HepG2 (cell line): ENCODE results near the gene PLEKHA6. TPM values are rescaled to one million over a fixed set of nuclear protein-coding genes. Genes with fewer than 3 reads are reported as not detected.

ENCODE experiments used
- ATAC-seq: fragments of 200-7000 bp; cut with Tn5 transposase; 3 replicates; pipeline ENCODE4 v1.9.1; 2020; ENCODE audit warnings: mild to moderate bottlenecking, moderate library complexity
- BruUV-seq: library from RNA; stranded (reverse); fragments of 400-500 nt; replicated peaks from 2 replicates; lab custom pipeline; 2021; lab: Mats Ljungman, UMichigan
- CTCF ChIA-PET: fragments of 300-600 bp; formaldehyde crosslinking; extraction: SDS; loops from one replicate; lab custom pipeline; 2021; ENCODE audit warnings: low total read pairs, inconsistent platforms, low intra/inter-chr PET ratio; lab: Yijun Ruan, JAX
- POLR2A ChIA-PET: fragments of 350-600 bp; sonication (Branson Sonifier 250); formaldehyde crosslinking; loops from one replicate; lab custom pipeline; 2020; ENCODE audit warnings: antibody characterized with exemption, inconsistent platforms; lab: Yijun Ruan, JAX
- DNase-seq: peaks from one replicate; pipeline ENCODE4 v3.0.0-alpha.2; 2015; ENCODE audit warnings: low spot score
- FAIRE-seq: peaks from 3 replicates; lab custom pipeline; 2011; peaks lifted over from hg19 to GRCh38; lab: Jason Lieb, UNC
- H2AFZ ChIP-seq: one replicate; pipeline ENCODE4 v1.6.1; 2011; ENCODE audit warnings: low read length, inconsistent platforms
- H3K27ac ChIP-seq: fragments of 300-600 bp; 3 replicates; pipeline ENCODE4 v1.8.0; 2011; ENCODE audit warnings: mixed run types, mild to moderate bottlenecking, mixed read lengths, low read length, inconsistent platforms; ENCODE audit not compliant: insufficient read depth; ENCODE audit errors: extremely low read length
- H3K27me3 ChIP-seq, 2 experiments: fragments of 200-600 bp in 1 of 2; 2 replicates in 1 of 2; 3 replicates in 1 of 2; pipeline versions ENCODE4 v1.6.0 to v1.8.0; 2011; ENCODE audit warnings: low read length in 2 of 2, mild to moderate bottlenecking in 2 of 2, moderate library complexity in 2 of 2, inconsistent platforms in 1 of 2; ENCODE audit not compliant: insufficient read depth in 2 of 2, control insufficient read depth in 1 of 2
- H3K36me3 ChIP-seq, 2 experiments: fragments of 200-600 bp in 1 of 2; replicated peaks in 1 of 2; 2 replicates in 1 of 2; 3 replicates in 1 of 2; pipeline versions ENCODE4 v1.5.1 to v1.8.0; 2011; ENCODE audit warnings: low read length in 2 of 2, inconsistent platforms in 1 of 2; ENCODE audit not compliant: insufficient read depth in 2 of 2, control insufficient read depth in 1 of 2
- H3K4me1 ChIP-seq: 2 replicates; pipeline ENCODE4 v1.5.1; 2012; ENCODE audit warnings: low read length, inconsistent platforms; ENCODE audit not compliant: insufficient read depth
- H3K4me2 ChIP-seq: 2 replicates; pipeline ENCODE4 v1.6.0; 2011; ENCODE audit warnings: low read depth, low read length, inconsistent platforms
- H3K4me3 ChIP-seq, 3 experiments: fragments of 200-600 bp in 1 of 3; sonication (generic), shearing (Covaris generic) in 1 of 3; replicated peaks in 1 of 3; 2 replicates each; pipeline ENCODE4 v1.5.1; 2011 to 2016; ENCODE audit warnings: low read length in 3 of 3, inconsistent platforms in 2 of 3, low read depth in 2 of 3, mild to moderate bottlenecking in 2 of 3, control low read depth in 1 of 3, mixed read lengths in 1 of 3; ENCODE audit not compliant: insufficient read depth in 1 of 3
- H3K79me2 ChIP-seq: one replicate; pipeline ENCODE4 v1.6.1; 2011; ENCODE audit warnings: low read length, inconsistent platforms; ENCODE audit not compliant: insufficient read depth
- H3K9ac ChIP-seq: 2 replicates; pipeline ENCODE4 v1.6.0; 2011; ENCODE audit warnings: mild to moderate bottlenecking, low read depth, low read length, inconsistent platforms; ENCODE audit not compliant: insufficient read depth
- H3K9me3 ChIP-seq: 2 replicates; pipeline ENCODE4 v1.5.1; 2012; ENCODE audit warnings: mild to moderate bottlenecking, low read length
- H4K20me1 ChIP-seq: 2 replicates; pipeline ENCODE4 v1.6.0; 2011; ENCODE audit warnings: inconsistent platforms, mild to moderate bottlenecking, low read length, moderate library complexity; ENCODE audit not compliant: insufficient read depth
- HNRNPK ChIP-seq: fragments of 200-400 bp; formaldehyde crosslinking; IDR thresholded peaks from 2 replicates; pipeline ENCODE4 v1.6.1; 2018; ENCODE audit warnings: low read length, low read depth, moderate library complexity, mild to moderate bottlenecking; ENCODE audit not compliant: poor library complexity, severe bottlenecking
- HOXA3 ChIP-seq: sonication (generic); formaldehyde crosslinking; IDR thresholded peaks from 2 replicates; pipeline ENCODE4 v1.5.0; 2020; ENCODE audit warnings: missing genetic modification reagents
- IKZF4 ChIP-seq: sonication (generic); formaldehyde crosslinking; IDR thresholded peaks from 2 replicates; pipeline ENCODE4 v1.5.1; 2020; ENCODE audit warnings: borderline replicate concordance, mild to moderate bottlenecking, low read depth, missing genetic modification reagents; ENCODE audit errors: not compliant biosample characterization
- KLF15 ChIP-seq: sonication (generic); formaldehyde crosslinking; IDR thresholded peaks from 2 replicates; pipeline ENCODE4 v1.8.1; 2023; ENCODE audit warnings: borderline replicate concordance, mild to moderate bottlenecking, inconsistent platforms, missing genetic modification reagents, mixed read lengths
- MEIS2 ChIP-seq: sonication (generic); formaldehyde crosslinking; IDR thresholded peaks from 2 replicates; pipeline ENCODE4 v1.9.0; 2021; ENCODE audit warnings: mild to moderate bottlenecking, missing genetic modification reagents
- REPIN1 ChIP-seq: sonication (generic); formaldehyde crosslinking; IDR thresholded peaks from 2 replicates; pipeline ENCODE4 v1.8.0; 2022; ENCODE audit warnings: missing genetic modification reagents, low read depth, mild to moderate bottlenecking, borderline replicate concordance
- TBX3 ChIP-seq: fragments of 450-650 bp; IDR thresholded peaks from 2 replicates; pipeline ENCODE4 v1.6.1; 2017; ENCODE audit warnings: antibody characterized with exemption, mild to moderate bottlenecking, inconsistent platforms, borderline replicate concordance
- TMF1 ChIP-seq: sonication (generic); formaldehyde crosslinking; IDR thresholded peaks from 2 replicates; pipeline ENCODE4 v1.8.1; 2022; ENCODE audit warnings: low read depth, missing genetic modification reagents
- ZBTB20 ChIP-seq: sonication (generic); formaldehyde crosslinking; IDR thresholded peaks from 2 replicates; pipeline ENCODE4 v1.8.1; 2023; ENCODE audit warnings: missing genetic modification reagents, low read depth, mild to moderate bottlenecking, borderline replicate concordance
- ZNF225 ChIP-seq: sonication (generic); formaldehyde crosslinking; IDR thresholded peaks from 2 replicates; pipeline ENCODE4 v1.4.0; 2020; ENCODE audit warnings: mild to moderate bottlenecking, missing genetic modification reagents
- ZNF768 ChIP-seq: sonication (generic); formaldehyde crosslinking; IDR thresholded peaks from 2 replicates; pipeline ENCODE4 v1.4.0; 2020; ENCODE audit warnings: missing genetic modification reagents
- ZNF772 ChIP-seq: sonication (generic); formaldehyde crosslinking; IDR thresholded peaks from 2 replicates; pipeline ENCODE4 v1.5.0; 2020; ENCODE audit warnings: mild to moderate bottlenecking, missing genetic modification reagents
- WGBS: methylation state at CpG from one replicate; pipeline ENCODE4 v1.1.6; 2017; ENCODE audit warnings: low lambda C conversion rate; 5-methylcytosine and 5-hydroxymethylcytosine counted together
- in situ Hi-C: cut with HindIII; loops from 2 replicates; pipeline ENCODE4 v1.10.0; 2017; ENCODE audit warnings: low pct_unique_long_range_greater_than_20kb; ENCODE audit not compliant: extremely low pct_ligation_motif_present
- intact Hi-C: fragments of 100-400 bp; cut with micrococcal nuclease; formaldehyde crosslinking; loops from one replicate; pipeline ENCODE4 v1.10.0; 2022; ENCODE audit not compliant: unreplicated experiment
- polyA plus RNA-seq, 8 experiments: library from polyadenylated mRNA; depleted of rRNA in 3 of 8; stranded (reverse) in 7 of 8; unstranded in 1 of 8; fragments of >200 nt; fragmentation: Illumina TruSeq in 4 of 8; extraction: Trizol in 4 of 8; gene quantifications; 2 replicates each; pipeline versions ENCODE4 v1.2.1 to v1.2.3, GENCODE V29; 2011 to 2016; ENCODE audit warnings: low read depth in 4 of 8, missing spikeins in 1 of 8, mixed read lengths in 1 of 8; ENCODE audit not compliant: insufficient read depth in 1 of 8
- total RNA-seq, 5 experiments: library from RNA; depleted of rRNA; stranded (reverse); fragments of >200 nt; fragmentation: Illumina TruSeq; extraction: Trizol; gene quantifications; 2 replicates each; pipeline ENCODE4 v1.2.3, GENCODE V29; 2016; ENCODE audit warnings: low read depth in 1 of 5
- TF ChIP-seq, protein P1 (sequence below): sonication (generic); formaldehyde crosslinking; IDR thresholded peaks from 2 replicates; pipeline ENCODE4 v1.8.0; 2022; ENCODE audit warnings: missing genetic modification reagents, mild to moderate bottlenecking, inconsistent platforms, borderline replicate concordance
- TF ChIP-seq, protein P2 (sequence below): sonication (generic); formaldehyde crosslinking; IDR thresholded peaks from 2 replicates; pipeline ENCODE4 v1.4.0; 2020; ENCODE audit warnings: mild to moderate bottlenecking, missing genetic modification reagents
- TF ChIP-seq, protein P3 (sequence below): sonication (generic); formaldehyde crosslinking; IDR thresholded peaks from 2 replicates; pipeline ENCODE4 v1.5.0; 2020; ENCODE audit warnings: missing genetic modification reagents

PLEKHA6 gene
- total and polyA plus RNA-seq, 2 of the 13 experiments (the other 11 are each of a cell fraction or from before 2014, with no cell fraction given) = 5.3 to 11.4 TPM

DNA sequence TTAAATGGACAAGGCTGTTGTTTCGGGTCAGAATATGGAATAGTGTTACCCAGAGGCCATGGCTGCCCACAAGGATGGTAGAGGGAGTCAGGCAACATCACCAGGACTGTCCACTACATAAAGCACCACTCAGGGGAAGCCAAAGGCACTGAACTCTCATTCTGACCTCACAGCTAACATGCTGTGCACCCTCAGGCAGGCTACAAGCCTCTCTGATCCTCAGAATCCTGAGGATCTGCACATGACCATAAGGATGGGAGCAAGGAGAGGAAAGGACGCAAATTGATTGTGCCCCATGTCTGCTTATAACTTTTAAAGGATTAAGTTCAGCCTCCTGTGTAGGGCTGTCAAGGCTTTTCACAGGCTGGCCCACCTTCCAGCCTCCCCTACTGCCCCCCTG lies 38.7 kb downstream of the PLEKHA6 start:
- H3K27me3 ChIP-seq = no peaks in the 10 kb centered on the region
- no peak overlapping the region for H3K4me2 ChIP-seq
- FAIRE-seq (no peak), DNase-seq (no peak), ATAC-seq (no peak)
- CTCF ChIA-PET = no interaction called here
- no peaks in the 10 kb centered on the region; a peak in 1 of 5 replicates for H3K36me3 ChIP-seq
- no peaks in the 10 kb centered on the region for H3K9me3 ChIP-seq
- no peaks in the 10 kb centered on the region for H4K20me1 ChIP-seq
- in situ Hi-C loops (no loop called here), intact Hi-C loops (no loop called here)
- POLR2A ChIA-PET = no interaction called here
- TF ChIP-seq, protein P1, sequence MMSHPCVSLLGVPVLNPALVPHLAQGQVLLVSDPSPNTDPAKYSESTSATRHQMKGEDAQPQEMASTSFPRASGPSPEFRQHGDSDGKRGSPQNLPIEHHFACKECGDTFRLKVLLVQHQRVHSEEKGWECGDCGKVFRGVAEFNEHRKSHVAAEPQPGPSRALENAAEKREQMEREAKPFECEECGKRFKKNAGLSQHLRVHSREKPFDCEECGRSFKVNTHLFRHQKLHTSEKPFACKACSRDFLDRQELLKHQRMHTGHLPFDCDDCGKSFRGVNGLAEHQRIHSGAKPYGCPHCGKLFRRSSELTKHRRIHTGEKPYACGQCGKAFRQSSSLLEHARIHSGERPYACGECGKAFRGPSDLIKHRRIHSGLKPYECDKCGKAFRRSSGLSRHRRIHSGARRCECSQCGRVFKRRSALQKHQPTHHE = no peak
- TF ChIP-seq ZNF768 (CRISPR knock-in tag) (peak; percentile 87), ZNF225 (CRISPR knock-in tag) (no peak), REPIN1 (CRISPR knock-in tag) (no peak)
- no TSS peak for BruUV-seq
- no peaks in the 10 kb centered on the region for H3K79me2 ChIP-seq
- no peak overlapping the region for H3K4me3 ChIP-seq
- H3K9ac ChIP-seq = no peak overlapping the region
- WGBS = 89% methylated on average over 2 of the region's 2 CpGs
- H2AFZ ChIP-seq = no peak overlapping the region
- no peaks in the 10 kb centered on the region for H3K4me1 ChIP-seq
- H3K27ac ChIP-seq = no peak overlapping the region

DNA sequence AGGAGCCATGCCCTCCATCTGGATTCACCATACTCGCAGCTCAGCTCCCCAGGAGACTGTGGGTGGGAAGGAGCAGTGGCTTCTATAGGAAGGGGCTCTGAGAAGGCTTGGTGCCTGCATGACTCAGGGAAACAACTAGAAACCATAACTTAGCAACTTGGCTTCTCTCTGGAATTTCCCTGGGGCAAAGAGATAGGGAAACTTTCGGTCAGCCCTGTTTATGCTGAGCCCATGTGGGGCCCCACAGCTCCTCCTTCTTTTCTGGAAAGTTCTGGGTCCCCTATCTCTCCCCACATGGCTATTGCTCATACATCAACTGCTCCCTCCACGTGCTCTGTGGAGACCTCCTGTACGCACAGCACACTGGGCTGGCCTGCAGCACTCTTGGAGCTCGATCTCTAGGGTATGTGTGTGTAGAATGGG lies 39.3 kb downstream of the PLEKHA6 start:
- Histone ChIP-seq H3K27me3 (no peaks in the 10 kb centered on the region), H3K4me2 (no peak overlapping the region), H3K9ac (no peak overlapping the region), H4K20me1 (no peaks in the 10 kb centered on the region), H3K4me3 (no peak overlapping the region), H3K36me3 (no peaks in the 10 kb centered on the region; a peak in 1 of 5 replicates), H3K27ac (no peak overlapping the region), H3K9me3 (no peaks in the 10 kb centered on the region), H3K79me2 (no peaks in the 10 kb centered on the region), H2AFZ (no peak overlapping the region), H3K4me1 (no peaks in the 10 kb centered on the region)
- intact Hi-C loops = no loop called here
- 100% methylated on average over 4 of the region's 5 CpGs for WGBS
- ATAC-seq (no peak), FAIRE-seq (no peak), DNase-seq (no peak)
- BruUV-seq = no TSS peak
- CTCF ChIA-PET = no interaction called here
- in situ Hi-C loops = no loop called here
- POLR2A ChIA-PET = no interaction called here
- TF ChIP-seq KLF15 (CRISPR knock-in tag) (no peak), IKZF4 (CRISPR knock-in tag) (no peak), TMF1 (CRISPR knock-in tag) (no peak), TBX3 (no peak), MEIS2 (no peak), HOXA3 (CRISPR knock-in tag) (no peak), ZBTB20 (CRISPR knock-in tag) (no peak), ZNF772 (CRISPR knock-in tag) (no peak), HNRNPK (no peak)
- TF ChIP-seq, protein P2, sequence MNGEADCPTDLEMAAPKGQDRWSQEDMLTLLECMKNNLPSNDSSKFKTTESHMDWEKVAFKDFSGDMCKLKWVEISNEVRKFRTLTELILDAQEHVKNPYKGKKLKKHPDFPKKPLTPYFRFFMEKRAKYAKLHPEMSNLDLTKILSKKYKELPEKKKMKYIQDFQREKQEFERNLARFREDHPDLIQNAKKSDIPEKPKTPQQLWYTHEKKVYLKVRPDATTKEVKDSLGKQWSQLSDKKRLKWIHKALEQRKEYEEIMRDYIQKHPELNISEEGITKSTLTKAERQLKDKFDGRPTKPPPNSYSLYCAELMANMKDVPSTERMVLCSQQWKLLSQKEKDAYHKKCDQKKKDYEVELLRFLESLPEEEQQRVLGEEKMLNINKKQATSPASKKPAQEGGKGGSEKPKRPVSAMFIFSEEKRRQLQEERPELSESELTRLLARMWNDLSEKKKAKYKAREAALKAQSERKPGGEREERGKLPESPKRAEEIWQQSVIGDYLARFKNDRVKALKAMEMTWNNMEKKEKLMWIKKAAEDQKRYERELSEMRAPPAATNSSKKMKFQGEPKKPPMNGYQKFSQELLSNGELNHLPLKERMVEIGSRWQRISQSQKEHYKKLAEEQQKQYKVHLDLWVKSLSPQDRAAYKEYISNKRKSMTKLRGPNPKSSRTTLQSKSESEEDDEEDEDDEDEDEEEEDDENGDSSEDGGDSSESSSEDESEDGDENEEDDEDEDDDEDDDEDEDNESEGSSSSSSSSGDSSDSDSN (CRISPR knock-in tag) = no peak
- TF ChIP-seq, protein P3, sequence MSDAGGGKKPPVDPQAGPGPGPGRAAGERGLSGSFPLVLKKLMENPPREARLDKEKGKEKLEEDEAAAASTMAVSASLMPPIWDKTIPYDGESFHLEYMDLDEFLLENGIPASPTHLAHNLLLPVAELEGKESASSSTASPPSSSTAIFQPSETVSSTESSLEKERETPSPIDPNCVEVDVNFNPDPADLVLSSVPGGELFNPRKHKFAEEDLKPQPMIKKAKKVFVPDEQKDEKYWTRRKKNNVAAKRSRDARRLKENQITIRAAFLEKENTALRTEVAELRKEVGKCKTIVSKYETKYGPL (CRISPR knock-in tag) = no peak
